HG03469 (cell line): ENCODE measurements around the gene PTK7.

Experiments
- ATAC-seq: cut with Tn5 transposase; IDR thresholded peaks from one replicate; pipeline ENCODE4 v1.9.1; 2021; ENCODE audit warnings: mild to moderate bottlenecking, moderate library complexity, moderate number of reproducible peaks; ENCODE audit not compliant: unreplicated experiment

The PTK7 gene

DNA sequence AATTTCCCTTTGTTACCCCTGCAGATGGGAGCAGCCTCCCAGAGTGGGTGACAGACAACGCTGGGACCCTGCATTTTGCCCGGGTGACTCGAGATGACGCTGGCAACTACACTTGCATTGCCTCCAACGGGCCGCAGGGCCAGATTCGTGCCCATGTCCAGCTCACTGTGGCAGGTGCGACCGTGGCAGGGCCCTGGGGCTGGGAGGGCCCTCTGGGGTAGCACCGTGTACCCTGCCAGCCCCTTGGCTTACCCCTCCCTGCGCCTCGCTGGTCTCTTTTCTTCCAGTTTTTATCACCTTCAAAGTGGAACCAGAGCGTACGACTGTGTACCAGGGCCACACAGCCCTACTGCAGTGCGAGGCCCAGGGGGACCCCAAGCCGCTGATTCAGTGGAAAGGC, 65.5 kb downstream of the PTK7 start:
- no peak for ATAC-seq

DNA sequence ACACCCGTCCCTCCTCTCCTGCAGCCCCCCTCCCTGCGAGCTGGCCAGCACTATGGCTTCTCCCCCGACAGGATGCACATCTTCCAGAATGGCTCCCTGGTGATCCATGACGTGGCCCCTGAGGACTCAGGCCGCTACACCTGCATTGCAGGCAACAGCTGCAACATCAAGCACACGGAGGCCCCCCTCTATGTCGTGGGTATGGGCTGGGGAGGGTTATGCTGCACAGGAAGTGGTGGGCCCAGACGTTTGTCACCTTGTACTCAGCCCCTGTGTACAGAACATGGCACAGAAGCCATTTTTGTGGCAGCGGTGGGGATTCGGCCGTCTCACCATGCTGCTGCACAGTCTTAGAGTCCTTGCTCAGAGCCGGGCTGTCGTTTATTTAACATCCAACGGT, 66.0 kb downstream of the PTK7 start:
- no peak for ATAC-seq

DNA sequence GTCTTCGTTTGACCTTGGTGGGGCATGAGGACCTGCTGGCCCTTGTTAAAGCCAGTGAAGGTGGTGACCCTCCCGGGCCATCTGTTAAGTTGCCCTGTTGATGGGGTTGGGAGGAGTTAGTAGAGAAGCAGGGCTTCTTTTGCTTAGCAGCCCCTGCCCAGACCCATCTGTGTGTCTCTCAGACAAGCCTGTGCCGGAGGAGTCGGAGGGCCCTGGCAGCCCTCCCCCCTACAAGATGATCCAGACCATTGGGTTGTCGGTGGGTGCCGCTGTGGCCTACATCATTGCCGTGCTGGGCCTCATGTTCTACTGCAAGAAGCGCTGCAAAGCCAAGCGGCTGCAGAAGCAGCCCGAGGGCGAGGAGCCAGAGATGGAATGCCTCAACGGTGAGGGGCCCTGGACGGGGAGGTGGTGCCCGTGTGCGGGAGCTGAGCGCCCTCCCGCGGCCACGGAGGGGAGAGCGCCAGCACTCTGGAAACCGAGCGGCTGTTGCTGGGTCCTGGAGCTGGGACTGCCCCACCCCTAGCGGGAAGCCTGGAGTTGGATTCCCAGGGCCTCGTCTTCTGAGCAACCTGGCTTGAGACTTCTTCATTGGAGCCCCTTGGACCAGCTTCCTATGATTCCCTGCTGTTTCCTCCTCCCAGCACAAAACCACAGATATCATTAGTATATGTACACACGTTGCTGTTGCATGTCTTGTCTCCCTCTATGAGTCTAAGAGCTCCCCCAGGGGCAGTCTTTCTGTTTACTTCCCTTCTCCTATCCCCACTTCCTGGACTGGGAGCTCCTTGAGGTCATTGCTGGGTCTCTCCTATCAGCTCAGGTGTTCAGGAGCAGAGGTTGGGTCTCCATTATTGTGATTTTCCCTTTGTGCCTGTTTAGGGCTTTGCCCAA, 67.4 kb downstream of the PTK7 start:
- no peak for ATAC-seq

DNA sequence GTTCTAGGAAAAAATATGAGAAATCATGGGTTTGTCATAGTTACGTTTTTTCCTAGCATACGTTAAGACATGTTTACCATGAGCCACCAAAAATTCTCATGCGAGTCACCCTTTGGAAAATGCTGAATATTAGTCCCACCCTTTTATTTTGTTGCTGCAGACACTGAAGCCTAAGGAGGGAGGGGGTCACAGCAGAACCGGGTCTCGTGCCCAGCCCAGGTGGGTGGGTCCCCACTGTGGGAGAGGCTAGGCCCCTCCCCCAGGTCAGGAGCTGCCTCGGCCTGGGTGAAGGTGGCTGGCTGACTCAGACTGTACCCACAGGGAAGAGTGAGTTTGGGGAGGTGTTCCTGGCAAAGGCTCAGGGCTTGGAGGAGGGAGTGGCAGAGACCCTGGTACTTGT, 68.8 kb downstream of the PTK7 start:
- ATAC-seq = no peak

DNA sequence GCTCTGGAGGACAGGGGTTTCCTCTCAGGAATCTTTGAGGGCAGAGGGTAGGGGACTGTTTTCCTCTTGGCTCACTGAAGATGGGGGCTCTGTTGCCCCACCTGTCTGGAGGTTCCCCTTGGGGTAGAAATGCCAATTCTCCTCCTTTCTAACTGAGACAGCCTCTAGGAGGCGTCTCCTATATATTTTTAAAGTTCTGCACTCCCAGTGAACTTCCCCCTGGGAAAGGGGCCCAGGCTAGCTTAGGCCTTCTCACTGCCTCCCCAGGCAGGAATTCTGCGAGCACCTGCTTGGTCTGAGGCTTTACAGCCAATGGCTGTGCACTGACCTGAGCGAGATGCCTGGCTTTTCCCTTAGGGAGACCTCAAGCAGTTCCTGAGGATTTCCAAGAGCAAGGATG, 70.1 kb downstream of the PTK7 start:
- ATAC-seq = no peak

DNA sequence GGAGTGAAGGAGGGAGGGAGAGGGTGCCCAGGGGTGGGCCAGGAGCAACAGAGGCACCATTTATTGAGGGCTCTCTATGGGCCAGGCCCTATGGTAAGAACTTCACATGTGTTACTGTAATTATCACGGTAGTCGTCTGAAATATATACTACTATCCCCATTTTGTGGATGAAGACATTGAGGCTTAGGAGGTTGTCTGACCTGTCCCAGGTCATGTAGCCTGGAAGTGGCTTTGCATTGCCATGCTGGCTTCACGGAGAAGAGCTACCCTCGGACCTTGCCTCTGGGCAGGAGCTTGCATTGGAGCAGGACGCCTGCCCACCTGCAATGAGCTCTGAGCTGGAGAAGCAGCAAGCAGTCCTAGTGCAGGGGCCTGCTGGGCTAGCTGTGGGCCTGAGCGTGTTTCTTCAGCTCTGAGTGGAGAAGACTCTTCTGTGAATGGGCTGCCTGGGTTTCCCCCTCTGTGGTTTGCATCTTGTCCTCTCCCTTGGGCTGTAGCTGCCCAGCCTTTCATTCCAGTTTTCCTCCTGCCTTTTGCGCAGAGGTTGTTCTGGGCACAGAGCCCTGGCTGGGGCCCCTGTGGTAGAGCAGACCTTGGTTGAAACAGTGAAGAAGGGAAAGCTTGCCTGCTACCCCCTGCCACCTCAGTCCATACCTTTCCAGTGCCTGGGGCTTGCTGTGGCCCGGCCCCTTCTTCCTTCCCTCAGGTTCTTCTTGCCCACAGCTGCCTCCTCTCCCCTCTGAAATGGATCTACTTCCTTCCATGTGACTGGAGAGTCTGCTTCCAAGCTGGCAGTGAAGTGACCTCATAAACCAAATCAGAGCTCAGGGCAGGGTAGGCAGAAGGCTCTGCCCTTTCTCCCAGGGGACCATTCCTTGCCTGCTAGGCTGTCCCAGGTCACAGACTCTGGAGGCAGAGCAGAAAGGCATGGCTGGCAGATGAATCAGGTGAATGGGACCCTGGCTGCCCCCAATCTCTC, 70.9 kb downstream of the PTK7 start:
- ATAC-seq = no peak

DNA sequence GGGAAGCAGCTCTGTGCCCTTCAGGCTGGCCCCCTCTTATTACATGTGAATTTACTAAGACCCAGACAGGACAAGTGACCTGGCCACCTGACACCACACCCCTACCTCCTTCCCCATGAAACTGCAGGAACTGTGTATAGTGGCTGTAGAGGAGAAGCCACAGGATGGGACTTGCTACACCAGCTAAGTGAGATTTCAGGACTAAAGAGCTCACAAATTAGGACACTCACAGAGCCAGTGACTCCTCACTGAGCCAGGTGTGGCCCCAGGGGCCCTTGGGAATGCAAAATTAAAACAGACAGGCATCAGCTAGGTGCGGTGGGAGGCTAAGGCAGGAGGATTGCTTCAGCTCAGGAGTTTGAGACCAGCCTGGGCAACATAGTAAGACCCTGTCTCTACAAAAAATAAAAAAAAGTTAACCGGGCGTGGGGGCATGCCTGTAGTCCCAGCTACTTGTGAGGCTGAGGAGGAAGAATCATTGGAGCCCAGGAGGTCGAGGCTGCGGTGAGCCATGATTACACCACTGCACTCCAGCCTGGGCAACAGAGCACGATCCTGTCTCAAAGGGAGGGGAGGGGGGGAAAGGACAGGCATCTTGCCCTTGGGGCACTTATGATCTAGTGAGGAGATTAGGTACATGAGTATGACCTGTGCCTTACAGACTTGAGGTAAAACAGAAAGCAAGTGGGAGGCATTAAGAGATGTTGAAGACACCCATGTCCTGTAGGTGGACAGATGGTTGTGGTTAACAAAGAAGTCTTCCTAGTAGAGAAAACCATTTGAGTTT, 71.8 kb downstream of the PTK7 start:
- no peak for ATAC-seq

DNA sequence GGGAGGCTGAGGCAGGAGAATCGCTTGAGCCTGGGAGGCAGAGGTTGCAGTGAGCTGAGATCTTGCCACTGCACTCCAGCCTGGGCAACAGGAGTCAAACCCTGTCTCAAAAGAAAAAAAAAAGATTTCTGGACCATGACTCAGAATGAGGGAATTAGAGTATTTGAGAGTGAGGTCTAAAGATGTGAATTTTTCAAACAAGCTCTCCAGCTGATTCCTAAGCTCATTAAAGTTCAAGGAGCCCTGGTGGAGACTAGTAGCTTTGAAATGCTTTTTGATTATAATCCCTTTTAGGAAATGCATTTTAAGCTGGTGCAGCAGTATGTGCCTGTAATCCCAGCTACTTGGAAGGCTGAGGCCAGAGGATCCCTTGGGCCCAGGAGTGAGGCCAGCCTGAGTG, 73.2 kb downstream of the PTK7 start:
- no peak for ATAC-seq

DNA sequence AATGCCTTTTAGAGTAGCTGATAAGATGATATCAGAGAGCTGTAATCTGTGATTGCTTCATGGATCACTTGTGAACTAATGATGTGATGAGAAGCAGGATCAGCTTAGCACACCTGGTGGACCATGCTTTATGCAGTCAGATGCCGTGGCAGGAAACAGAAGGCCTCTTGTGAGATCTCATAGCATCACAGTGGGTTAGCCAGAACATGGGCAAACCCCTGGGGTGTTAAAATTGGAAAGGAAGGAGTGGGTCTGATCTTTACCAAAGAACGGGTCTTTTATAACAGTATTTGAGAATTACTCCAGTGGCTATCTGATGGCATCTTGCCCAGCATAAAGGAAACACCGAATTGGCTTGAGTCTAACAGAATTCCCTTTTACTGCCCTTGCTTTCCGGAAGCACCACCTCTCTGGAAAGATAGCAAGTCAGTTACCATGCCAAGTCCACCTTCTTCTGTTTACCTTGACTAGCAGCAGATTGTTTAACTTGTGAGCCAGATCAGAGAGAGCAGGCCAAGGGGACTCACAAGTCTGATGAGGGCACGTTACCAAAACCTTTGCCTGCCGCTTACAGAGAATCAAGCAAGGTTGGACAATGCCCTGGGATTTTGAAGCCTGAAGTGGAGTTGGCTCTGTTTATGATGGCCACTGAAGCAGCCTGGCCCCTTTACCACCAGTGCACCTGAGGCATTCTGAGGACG, 74.1 kb downstream of the PTK7 start:
- ATAC-seq = no peak

DNA sequence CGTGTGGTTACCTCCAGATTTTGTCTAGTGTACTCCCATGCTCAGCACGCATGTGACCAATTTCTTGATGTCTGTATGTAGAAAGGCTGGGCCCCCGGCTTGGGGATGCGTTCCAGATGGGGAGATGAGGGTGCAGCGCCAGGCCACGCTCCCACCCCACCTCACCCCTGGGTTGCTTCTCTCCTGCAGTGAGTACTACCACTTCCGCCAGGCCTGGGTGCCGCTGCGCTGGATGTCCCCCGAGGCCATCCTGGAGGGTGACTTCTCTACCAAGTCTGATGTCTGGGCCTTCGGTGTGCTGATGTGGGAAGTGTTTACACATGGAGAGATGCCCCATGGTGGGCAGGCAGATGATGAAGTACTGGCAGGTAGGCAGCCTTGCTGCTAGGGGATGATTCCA, 83.5 kb downstream of the PTK7 start:
- ATAC-seq = no peak

DNA sequence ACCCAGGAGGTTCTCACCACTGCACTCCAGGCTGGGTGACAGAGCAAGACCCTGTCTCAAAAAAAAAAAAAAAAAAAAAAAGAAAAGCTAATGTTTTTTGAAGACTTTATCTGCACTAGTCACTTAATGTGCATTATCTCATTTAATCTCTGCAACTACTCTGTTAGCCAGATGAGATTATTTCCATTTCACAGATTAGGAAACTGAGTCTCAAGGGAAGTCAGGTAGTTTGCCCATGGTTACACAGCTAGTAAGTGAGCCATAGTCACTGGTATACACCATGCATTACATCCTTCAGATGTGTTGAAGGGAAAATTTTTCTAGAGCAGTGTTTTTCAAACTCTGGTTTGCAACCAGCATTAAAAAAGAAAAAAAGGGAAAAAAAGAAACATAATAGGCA, 87.8 kb downstream of the PTK7 start:
- ATAC-seq = no peak

DNA sequence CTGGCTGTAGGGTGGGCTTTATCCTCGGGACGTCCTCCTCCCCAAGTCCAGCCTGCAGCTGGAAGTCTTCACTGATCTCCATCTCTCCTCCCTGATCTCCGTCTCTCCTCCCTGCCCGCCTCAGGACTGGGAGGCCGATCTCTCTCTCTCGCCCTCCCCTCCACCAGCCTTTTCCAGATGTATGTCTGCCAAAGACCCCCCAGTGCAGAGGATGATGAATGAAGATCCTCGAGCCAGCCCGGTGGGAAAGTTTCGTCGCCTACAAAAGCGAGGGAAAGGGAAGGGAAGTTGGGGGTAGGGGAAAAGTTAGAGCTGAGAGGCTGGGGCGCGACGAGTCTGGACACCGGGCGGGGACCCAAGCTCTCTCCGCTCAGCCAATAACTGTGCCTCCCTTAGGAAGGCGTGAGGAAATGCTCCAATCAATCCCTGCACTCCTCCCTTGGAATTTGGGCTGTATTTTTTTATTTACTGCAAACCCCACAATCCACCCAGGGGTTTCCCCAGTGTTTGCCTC, 94.4 kb downstream of the PTK7 start:
- no peak for ATAC-seq

DNA sequence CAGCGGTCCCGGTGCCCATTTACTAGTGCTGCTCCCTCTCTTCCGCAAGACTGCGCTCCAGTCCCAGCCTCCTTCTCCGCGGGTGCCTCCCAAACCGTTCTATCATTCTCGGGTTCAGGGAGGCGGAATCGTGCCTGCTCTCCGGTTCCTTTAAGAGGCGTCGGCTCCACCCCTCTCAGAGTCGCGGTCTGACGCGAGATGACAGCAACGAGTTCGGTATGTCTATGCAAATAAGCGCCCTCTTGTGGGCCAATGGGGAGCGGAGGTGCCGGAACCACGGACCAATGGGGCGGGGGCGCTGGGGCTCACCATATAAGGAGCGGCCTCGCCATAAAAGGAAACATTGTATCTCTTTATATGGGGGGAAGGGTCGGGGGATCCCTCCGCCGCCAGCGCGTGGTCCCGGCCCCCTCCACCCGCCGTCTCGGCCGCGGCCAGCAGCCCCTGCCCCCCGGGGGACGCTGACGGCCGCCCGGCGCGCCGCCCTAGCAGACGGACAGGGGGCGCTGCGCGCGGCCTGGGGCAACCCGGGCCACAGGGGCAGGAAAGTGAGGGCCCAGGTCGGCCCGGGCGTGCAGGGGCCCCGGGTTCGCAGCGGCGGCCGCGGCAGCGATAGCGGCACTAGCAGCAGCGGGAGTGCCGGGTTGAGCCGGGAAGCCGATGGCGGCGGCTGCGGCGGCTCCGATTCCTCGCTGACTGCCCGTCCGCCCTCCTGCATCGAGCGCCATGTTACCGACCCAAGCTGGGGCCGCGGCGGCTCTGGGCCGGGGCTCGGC, 95.0 kb downstream of the PTK7 start, which contains the start of gene SRF:
Gene SRF (plus strand): TSS at position 339 of the 776 bp plus-strand sequence. CDS start 388 bp downstream, at position 727.
- peak; percentile 35 for ATAC-seq

DNA sequence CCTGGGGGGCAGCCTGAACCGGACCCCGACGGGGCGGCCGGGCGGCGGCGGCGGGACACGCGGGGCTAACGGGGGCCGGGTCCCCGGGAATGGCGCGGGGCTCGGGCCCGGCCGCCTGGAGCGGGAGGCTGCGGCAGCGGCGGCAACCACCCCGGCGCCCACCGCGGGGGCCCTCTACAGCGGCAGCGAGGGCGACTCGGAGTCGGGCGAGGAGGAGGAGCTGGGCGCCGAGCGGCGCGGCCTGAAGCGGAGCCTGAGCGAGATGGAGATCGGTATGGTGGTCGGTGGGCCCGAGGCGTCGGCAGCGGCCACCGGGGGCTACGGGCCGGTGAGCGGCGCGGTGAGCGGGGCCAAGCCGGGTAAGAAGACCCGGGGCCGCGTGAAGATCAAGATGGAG, 95.6 kb downstream of the PTK7 start:
- no peak for ATAC-seq

DNA sequence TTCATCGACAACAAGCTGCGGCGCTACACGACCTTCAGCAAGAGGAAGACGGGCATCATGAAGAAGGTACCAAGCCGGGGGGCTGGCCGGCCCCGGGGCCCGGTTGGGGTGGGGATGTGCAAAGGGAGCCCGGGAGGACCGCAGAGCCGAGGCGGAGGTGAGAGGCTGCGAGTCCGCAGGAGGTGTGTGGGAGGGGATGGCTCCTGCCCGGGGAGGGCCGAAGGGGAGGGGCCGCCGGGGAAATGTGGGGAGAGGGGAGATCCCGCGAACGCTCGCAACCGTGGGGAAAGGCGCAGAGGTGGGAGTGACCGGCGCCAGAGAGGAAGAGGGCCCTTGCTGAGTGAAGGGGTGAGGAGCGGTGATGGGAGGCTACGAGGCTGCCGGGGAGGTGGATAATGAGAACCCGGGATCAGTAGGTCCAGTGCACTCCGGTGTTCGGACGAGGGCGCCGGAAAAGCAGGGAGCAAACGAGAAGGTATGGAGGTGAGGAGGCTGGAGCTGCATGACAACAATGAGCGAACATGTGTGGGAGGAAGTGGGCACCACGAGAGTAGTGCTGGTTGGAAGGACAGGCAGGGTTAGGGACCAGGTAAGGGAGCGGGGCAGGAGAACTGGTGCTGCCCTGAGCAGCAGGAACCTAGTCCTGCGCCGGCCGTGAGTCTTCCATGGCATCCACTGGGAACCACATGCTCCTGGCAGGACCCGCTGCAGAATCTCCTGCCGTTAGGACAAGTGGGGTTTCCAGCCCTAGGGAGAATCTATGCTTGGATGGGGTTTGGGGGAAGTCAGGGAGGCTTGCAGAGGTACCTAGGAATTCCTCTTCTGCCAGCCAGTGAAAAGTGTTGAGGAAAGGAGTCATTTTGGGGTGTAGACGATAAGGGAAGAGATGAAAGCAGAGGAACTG, 96.2 kb downstream of the PTK7 start:
- ATAC-seq = no peak

DNA sequence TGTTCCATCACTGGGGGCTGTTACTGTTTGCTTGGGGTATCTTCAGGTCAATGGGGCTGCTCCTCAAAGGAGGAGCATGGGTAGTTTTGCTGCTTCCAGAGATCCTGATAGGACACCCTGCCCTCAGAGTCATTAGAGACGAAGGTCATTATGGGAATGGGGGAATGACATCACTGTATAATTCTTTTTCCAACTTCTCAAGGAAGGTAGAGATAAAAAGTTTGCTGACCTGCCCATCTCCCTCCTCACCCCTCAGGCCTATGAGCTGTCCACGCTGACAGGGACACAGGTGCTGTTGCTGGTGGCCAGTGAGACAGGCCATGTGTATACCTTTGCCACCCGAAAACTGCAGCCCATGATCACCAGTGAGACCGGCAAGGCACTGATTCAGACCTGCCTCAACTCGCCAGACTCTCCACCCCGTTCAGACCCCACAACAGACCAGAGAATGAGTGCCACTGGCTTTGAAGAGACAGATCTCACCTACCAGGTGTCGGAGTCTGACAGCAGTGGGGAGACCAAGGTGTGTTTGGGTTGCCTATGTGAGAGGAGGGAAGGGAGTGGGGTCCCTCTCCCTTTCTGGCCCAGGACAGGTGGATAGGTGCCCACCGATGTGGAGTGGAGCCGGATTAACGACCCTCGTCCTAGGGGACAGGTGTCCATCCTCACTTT, 97.6 kb downstream of the PTK7 start:
- ATAC-seq = no peak

DNA sequence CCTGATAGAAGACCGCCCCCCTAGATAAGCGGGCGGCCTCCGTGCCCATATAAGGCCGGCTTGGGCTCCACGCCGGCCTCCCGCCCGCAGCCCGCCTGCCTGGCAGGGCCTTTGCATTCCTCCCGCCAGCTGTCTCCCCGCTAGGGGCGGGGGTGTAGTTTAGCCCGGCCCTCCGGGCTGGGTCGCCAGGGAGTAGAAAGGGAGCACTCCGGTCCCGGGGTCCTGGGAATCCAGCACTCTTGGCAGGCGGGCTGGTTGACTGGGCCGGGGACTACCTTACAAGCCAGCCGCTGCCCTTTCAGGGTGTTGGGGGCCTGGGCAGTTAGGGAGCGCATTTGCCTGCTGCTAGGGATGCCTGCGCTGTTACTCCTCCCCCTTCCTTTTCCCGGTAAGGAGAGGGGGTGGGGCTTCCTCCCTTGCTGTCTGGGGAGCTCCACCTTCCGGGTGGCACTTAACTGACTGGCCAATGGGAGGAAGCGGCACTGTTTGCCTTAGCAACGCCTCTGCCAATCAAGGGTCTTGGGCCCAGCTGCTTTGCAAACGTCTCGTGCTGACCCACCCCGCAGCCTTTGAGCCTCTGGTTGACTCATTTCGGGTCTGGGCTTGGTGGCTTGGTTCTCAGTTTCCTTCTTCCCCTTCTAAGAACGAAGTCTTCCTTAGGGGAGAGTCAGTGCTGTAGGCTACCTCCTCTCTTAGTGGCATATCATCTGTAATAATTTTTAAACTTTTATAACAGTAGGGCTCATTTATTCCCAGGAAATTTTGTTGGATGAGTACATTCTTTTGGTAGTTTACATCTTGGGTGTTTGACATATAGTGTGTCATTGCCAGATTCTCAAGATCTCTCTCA, 98.4 kb downstream of the PTK7 start:
- ATAC-seq = peak; percentile 58
